AG09309 (cell line): ENCODE data around the gene C6orf62.
"Not testable (repeated sequence)": the region's sequence is repeated elsewhere in the genome, so short reads cannot be mapped to it uniquely, and the experiment has no call there.

Experiments
- DNase-seq: peaks from one replicate; pipeline ENCODE4 v3.0.0-alpha.2; 2010; ENCODE audit warnings: low read depth
- H3K4me3 ChIP-seq: 2 replicates; pipeline ENCODE4 v1.5.1; 2011; ENCODE audit warnings: mild to moderate bottlenecking, low read depth, low read length, moderate library complexity; ENCODE audit not compliant: control insufficient read depth
- TF ChIP-seq, protein P1 (sequence below): IDR thresholded peaks from 2 replicates; pipeline ENCODE4 v1.5.1; 2011; ENCODE audit warnings: mild to moderate bottlenecking, low read depth, low read length, inconsistent platforms; ENCODE audit not compliant: insufficient read depth, control insufficient read depth; ENCODE audit errors: missing control alignments

The C6orf62 gene

DNA sequence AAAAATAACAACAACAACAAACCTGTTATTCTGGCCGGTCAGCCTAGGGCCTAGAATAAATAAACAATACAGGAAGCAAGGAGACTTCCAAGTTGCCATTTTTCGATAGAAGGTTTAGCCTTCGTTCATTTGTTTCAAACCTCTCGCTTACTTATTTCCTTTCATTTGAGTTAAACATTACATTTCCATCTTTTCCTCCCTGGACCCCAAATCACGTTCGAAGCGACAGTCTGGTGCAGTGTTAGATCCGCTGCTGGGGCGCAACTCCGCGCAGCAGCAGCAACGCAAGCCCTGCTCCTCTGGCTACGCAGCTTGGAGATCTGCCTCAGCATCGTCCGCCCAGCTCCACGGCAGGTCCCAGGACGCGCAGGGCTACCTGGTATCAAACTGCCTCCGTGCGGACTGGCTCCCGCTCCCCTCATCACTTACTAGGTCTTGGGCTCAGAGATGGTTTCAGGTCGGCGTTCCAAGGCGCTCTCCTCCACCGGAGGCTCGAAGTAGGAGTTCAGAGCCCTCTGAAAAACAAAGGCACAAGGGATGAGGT is 52.8 kb downstream of the C6orf62 start:
- TF ChIP-seq, protein P1, sequence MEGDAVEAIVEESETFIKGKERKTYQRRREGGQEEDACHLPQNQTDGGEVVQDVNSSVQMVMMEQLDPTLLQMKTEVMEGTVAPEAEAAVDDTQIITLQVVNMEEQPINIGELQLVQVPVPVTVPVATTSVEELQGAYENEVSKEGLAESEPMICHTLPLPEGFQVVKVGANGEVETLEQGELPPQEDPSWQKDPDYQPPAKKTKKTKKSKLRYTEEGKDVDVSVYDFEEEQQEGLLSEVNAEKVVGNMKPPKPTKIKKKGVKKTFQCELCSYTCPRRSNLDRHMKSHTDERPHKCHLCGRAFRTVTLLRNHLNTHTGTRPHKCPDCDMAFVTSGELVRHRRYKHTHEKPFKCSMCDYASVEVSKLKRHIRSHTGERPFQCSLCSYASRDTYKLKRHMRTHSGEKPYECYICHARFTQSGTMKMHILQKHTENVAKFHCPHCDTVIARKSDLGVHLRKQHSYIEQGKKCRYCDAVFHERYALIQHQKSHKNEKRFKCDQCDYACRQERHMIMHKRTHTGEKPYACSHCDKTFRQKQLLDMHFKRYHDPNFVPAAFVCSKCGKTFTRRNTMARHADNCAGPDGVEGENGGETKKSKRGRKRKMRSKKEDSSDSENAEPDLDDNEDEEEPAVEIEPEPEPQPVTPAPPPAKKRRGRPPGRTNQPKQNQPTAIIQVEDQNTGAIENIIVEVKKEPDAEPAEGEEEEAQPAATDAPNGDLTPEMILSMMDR = no peak
- DNase-seq = no peak

DNA sequence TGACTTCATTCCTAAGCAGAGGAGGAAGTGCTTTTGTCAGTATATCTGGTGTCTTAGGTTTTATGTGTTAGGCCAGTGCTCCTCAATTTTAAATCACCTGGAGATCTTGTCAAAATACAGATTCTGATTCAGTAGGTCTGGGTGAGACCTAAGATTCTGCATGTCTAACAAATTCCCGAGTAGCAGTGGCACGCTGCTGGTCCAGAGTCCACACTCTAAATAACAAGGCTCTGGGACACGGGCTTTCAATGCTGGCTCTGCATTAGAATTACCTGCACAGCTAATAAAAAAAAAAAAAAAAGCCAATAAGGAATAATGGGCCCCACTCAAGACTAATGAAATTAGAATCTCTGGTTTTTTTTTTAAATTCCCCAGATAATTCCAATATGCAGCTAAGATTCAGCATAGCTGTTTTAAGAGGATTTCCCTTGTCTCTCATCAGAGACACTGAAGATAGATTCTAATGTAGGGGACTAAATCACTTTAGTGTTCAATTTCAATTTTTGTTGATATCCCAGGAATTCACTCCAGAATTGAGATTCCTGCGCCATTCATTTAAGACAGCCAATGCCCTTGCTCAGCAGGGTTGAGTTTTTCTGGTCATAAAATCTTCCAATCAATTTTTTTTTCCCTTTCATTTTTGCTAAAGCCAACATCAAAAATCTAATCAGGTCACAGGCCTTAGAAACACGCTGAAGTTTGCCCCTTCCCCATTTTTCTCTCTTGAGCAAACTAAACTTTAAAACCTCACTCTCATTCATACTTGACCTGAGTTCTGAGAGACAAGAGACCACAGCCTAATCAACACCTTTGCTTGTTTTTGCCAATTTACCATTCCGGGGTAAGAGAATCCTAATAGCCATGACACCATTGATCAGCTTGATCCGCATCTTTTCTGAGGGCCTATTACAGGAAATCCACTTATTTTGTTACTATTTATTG is 54.6 kb downstream of the C6orf62 start:
- DNase-seq = no peak
- H3K4me3 ChIP-seq = no peak overlapping the region
- TF ChIP-seq, protein P1 = no peak

More for the DNA sequence above, 52.8 kb downstream of the C6orf62 start:
- peak overlapping the region; percentile 93 for H3K4me3 ChIP-seq

GRCh38 chr6:24663189-24663588 is 55.8 kb downstream of the C6orf62 start:
- H3K4me3 ChIP-seq = no peak overlapping the region
- TF ChIP-seq, protein P1 = no peak
- no peak for DNase-seq

DNA sequence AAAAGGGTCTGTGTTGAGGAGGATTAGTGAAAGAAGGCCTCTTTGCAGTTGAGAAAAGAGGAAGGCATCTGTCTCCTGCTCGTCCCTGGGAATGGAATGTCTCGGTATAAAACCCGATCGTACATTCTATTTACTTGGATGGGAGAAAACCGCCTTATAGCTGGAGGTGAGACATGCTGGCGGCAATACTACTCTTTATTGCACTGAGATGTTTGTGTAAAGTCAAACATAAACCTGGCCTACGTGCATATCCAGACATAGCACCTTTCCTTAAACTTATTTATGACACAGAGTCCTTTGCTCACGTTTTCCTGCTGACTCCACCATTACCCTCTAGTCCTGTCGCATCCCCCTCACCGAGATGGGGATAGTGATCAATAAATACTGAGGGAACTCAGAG is 56.7 kb downstream of the C6orf62 start:
- no peak overlapping the region for H3K4me3 ChIP-seq
- no peak for DNase-seq
- TF ChIP-seq, protein P1 = no peak

GRCh38 chr6:24661759-24662158 is 57.2 kb downstream of the C6orf62 start:
- H3K4me3 ChIP-seq, DNase-seq: not testable (repeated sequence)

DNA sequence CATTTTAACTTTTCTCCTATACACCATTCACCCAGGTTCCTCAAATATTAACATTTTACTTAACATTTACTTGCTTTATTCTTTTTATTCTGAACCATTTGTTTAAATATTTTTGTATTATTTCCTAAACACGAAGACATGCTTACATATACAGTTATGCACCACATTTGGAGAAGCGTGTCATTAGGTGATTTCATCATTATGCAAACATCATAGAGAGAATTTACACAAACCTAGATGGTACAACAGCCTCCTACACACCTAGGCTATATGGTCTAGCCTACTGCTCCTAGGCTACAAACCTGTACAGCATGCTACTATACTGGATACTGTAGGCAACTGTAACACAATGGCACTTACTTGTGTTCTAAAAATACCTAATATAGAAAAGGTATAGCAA is 58.8 kb downstream of the C6orf62 start:
- TF ChIP-seq, protein P1 = no peak
- no peak overlapping the region for H3K4me3 ChIP-seq
- DNase-seq = no peak

DNA sequence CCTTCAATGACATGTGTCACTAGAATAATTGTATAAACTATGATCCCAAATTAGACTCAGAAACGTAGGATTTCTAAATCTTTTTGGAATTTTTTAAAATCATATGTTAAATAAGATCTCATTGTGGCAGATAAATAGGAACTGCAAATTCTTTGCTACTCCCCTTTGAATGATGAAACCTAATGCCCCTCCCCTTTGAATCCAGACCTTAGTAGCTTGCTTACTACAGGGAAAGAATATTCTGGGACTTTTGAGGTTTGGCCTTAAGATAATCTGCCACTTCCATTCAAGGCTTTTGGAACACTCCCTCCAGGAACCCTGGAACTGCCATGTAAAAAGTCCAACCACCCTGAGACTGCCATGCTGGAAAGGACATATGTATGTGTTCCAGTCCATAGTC is 59.4 kb downstream of the C6orf62 start:
- TF ChIP-seq, protein P1 = no peak
- no peak for DNase-seq

More for the DNA sequence above, 59.4 kb downstream of the C6orf62 start:
- no peak overlapping the region for H3K4me3 ChIP-seq
